GM19239 (cell line): ENCODE data around the gene SPSB2.
"Not testable (repeated sequence)": the region's sequence is repeated elsewhere in the genome, so short reads cannot be mapped to it uniquely, and the experiment has no call there.

Experiments
- DNase-seq: peaks from one replicate; pipeline ENCODE4 v3.0.0; 2011; ENCODE audit warnings: low spot score; ENCODE audit not compliant: insufficient read length
- FAIRE-seq: peaks from 2 replicates; lab custom pipeline; 2011; peaks lifted over from hg19 to GRCh38; lab: Jason Lieb, UNC

SPSB2 gene

GRCh38 chr12:6872073-6873048 is 742 bp downstream of the SPSB2 start:
- FAIRE-seq (peak; percentile 70), DNase-seq (no peak)

GRCh38 chr12:6871052-6871957 is 1.8 kb downstream of the SPSB2 start:
- DNase-seq (no peak), FAIRE-seq (no peak)

GRCh38 chr12:6870304-6870703 is 2.8 kb downstream of the SPSB2 start:
- not testable (repeated sequence) for FAIRE-seq, DNase-seq

- DNase-seq, result peak; percentile 73
- FAIRE-seq, result peak; percentile 93
These were observed 3.8 kb downstream of the SPSB2 start for GRCh38 chr12:6869049-6870021.

- FAIRE-seq, result peak; percentile 54
- DNase-seq, result no peak
These were observed 4.7 kb downstream of the SPSB2 start for GRCh38 chr12:6868211-6869048.

GRCh38 chr12:6867413-6868210 is 5.5 kb downstream of the SPSB2 start, which contains the start of gene TPI1:
Gene TPI1, plus strand, starts transcription at chr12:6867531. Its CDS starts 36 bp downstream, at chr12:6867567.
- DNase-seq (peak; percentile 78), FAIRE-seq (peak; percentile 85)

- FAIRE-seq, result peak; percentile 89
- DNase-seq, result no peak
These were observed 6.1 kb downstream of the SPSB2 start for GRCh38 chr12:6866920-6867412.

- DNase-seq (no peak), FAIRE-seq (no peak)
These were observed 6.8 kb downstream of the SPSB2 start for GRCh38 chr12:6866163-6866919.

GRCh38 chr12:6865307-6865706 is 7.8 kb downstream of the SPSB2 start:
- DNase-seq, FAIRE-seq: not testable (repeated sequence)

- no peak for FAIRE-seq
- DNase-seq, result no peak
These were observed 9.3 kb downstream of the SPSB2 start for GRCh38 chr12:6863586-6864321.

GRCh38 chr12:6863033-6863432 is 10.1 kb downstream of the SPSB2 start:
- DNase-seq (no peak), FAIRE-seq (no peak)

- no peak for FAIRE-seq
- no peak for DNase-seq
These were observed 11.7 kb downstream of the SPSB2 start for GRCh38 chr12:6861391-6861790.

GRCh38 chr12:6860942-6861341 is 12.2 kb downstream of the SPSB2 start:
- FAIRE-seq (no peak), DNase-seq (no peak)

GRCh38 chr12:6860116-6860515 is 13.0 kb downstream of the SPSB2 start:
- FAIRE-seq, result no peak
- DNase-seq, result no peak

- FAIRE-seq (no peak), DNase-seq (no peak)
These were observed 14.3 kb downstream of the SPSB2 start for GRCh38 chr12:6858799-6859198.

- no peak for DNase-seq
- no peak for FAIRE-seq
These were observed 17.8 kb downstream of the SPSB2 start for GRCh38 chr12:6855322-6855721.
